ENCODE results near the gene ERAP2. TPM values are rescaled to one million over a fixed set of nuclear protein-coding genes. Genes with fewer than 3 reads are reported as not detected.
"Not testable (repeated sequence)": the region's sequence is repeated elsewhere in the genome, so short reads cannot be mapped to it uniquely, and the experiment has no call there.

The ERAP2 gene
- total RNA-seq, 1 experiment from 2014 or later = 49.2 TPM

GRCh38 chr5:96857454-96857853, 18.8 kb upstream of the ERAP2 start:
- in situ Hi-C loops (cut with HindIII; ENCODE audit: low pct_unique_long_range_greater_than_20kb, low sequenced_read_pairs) = no loop called here
- DNase-seq (ENCODE audit: low read depth) = no peak

- in situ Hi-C loops (cut with HindIII; ENCODE audit: low pct_unique_long_range_greater_than_20kb, low sequenced_read_pairs) = no loop called here
- no peak for DNase-seq (ENCODE audit: low read depth)
These were observed 18.4 kb upstream of the ERAP2 start for GRCh38 chr5:96857924-96858323.

GRCh38 chr5:96859375-96859774, 16.9 kb upstream of the ERAP2 start:
- no peak for DNase-seq (ENCODE audit: low read depth)

GRCh38 chr5:96861076-96861475, 15.2 kb upstream of the ERAP2 start:
- in situ Hi-C loops (cut with HindIII; ENCODE audit: low pct_unique_long_range_greater_than_20kb, low sequenced_read_pairs) = no loop called here
- DNase-seq (ENCODE audit: low read depth) = no peak

More at GRCh38 chr5:96859375-96859774, 16.9 kb upstream of the ERAP2 start:
- in situ Hi-C loops (cut with HindIII; ENCODE audit: low pct_unique_long_range_greater_than_20kb, low sequenced_read_pairs) = no loop called here

GRCh38 chr5:96863114-96863513, 13.2 kb upstream of the ERAP2 start:
- in situ Hi-C loops (cut with HindIII; ENCODE audit: low pct_unique_long_range_greater_than_20kb, low sequenced_read_pairs) = no loop called here
- DNase-seq (ENCODE audit: low read depth) = no peak

GRCh38 chr5:96863949-96864584, 12.2 kb upstream of the ERAP2 start:
- in situ Hi-C loops (cut with HindIII; ENCODE audit: low pct_unique_long_range_greater_than_20kb, low sequenced_read_pairs) = no loop called here
- no peak for DNase-seq (ENCODE audit: low read depth)

GRCh38 chr5:96864922-96865530, 11.3 kb upstream of the ERAP2 start:
- no peak for DNase-seq (ENCODE audit: low read depth)
- in situ Hi-C loops (cut with HindIII; ENCODE audit: low pct_unique_long_range_greater_than_20kb, low sequenced_read_pairs) = no loop called here

GRCh38 chr5:96868603-96869371, 7.5 kb upstream of the ERAP2 start:
- peak; percentile 39 for DNase-seq (ENCODE audit: low read depth)
- in situ Hi-C loops (cut with HindIII; ENCODE audit: low pct_unique_long_range_greater_than_20kb, low sequenced_read_pairs) = no loop called here

GRCh38 chr5:96869372-96869641, 7.0 kb upstream of the ERAP2 start:
- DNase-seq (ENCODE audit: low read depth) = no peak
- in situ Hi-C loops (cut with HindIII; ENCODE audit: low pct_unique_long_range_greater_than_20kb, low sequenced_read_pairs) = no loop called here

GRCh38 chr5:96870094-96871026, 5.9 kb upstream of the ERAP2 start:
- in situ Hi-C loops (cut with HindIII; ENCODE audit: low pct_unique_long_range_greater_than_20kb, low sequenced_read_pairs) = no loop called here
- no peak for DNase-seq (ENCODE audit: low read depth)

- DNase-seq (ENCODE audit: low read depth) = no peak
- in situ Hi-C loops (cut with HindIII; ENCODE audit: low pct_unique_long_range_greater_than_20kb, low sequenced_read_pairs) = no loop called here
These were observed 5.3 kb upstream of the ERAP2 start for GRCh38 chr5:96871027-96871399.

- no peak for DNase-seq (ENCODE audit: low read depth)
- in situ Hi-C loops (cut with HindIII; ENCODE audit: low pct_unique_long_range_greater_than_20kb, low sequenced_read_pairs) = no loop called here
These were observed 4.6 kb upstream of the ERAP2 start for GRCh38 chr5:96871686-96872085.

GRCh38 chr5:96873449-96873848, 2.9 kb upstream of the ERAP2 start:
- in situ Hi-C loops (cut with HindIII; ENCODE audit: low pct_unique_long_range_greater_than_20kb, low sequenced_read_pairs) = no loop called here
- DNase-seq (ENCODE audit: low read depth) = no peak

GRCh38 chr5:96874631-96875030, 1.7 kb upstream of the ERAP2 start:
- DNase-seq (ENCODE audit: low read depth) = no peak
- in situ Hi-C loops (cut with HindIII; ENCODE audit: low pct_unique_long_range_greater_than_20kb, low sequenced_read_pairs) = no loop called here

- no peak for DNase-seq (ENCODE audit: low read depth)
- in situ Hi-C loops (cut with HindIII; ENCODE audit: low pct_unique_long_range_greater_than_20kb, low sequenced_read_pairs) = no loop called here
These were observed 459 bp upstream of the ERAP2 start for GRCh38 chr5:96875791-96876291.

- in situ Hi-C loops (cut with HindIII; ENCODE audit: low pct_unique_long_range_greater_than_20kb, low sequenced_read_pairs) = not testable (repeated sequence)
- DNase-seq (ENCODE audit: low read depth) = peak; percentile 34
These were observed 723 bp downstream of the ERAP2 start for GRCh38 chr5:96876977-96877469.

GRCh38 chr5:96879665-96880064, 3.4 kb downstream of the ERAP2 start:
- in situ Hi-C loops (cut with HindIII; ENCODE audit: low pct_unique_long_range_greater_than_20kb, low sequenced_read_pairs) = no loop called here
- DNase-seq (ENCODE audit: low read depth) = no peak

GRCh38 chr5:96880444-96881164, 4.3 kb downstream of the ERAP2 start:
- in situ Hi-C loops (cut with HindIII; ENCODE audit: low pct_unique_long_range_greater_than_20kb, low sequenced_read_pairs) = no loop called here
- DNase-seq (ENCODE audit: low read depth) = peak; percentile 31
